Uterus (tissue), 4 donors: ENCODE data around the gene DCK. TPM values are rescaled to one million over a fixed set of nuclear protein-coding genes. Genes with fewer than 3 reads are reported as not detected.
"Not testable (repeated sequence)": the region's sequence is repeated elsewhere in the genome, so short reads cannot be mapped to it uniquely, and the experiment has no call there.

Source experiments
- DNase-seq, 2 donors: peaks; one replicate each; pipeline ENCODE4 v3.0.0-alpha.2; 2019 to 2020
- H3K27ac ChIP-seq, 2 donors: fragments of 200-600 bp; sonication (generic); 1 replicate in 1 of 2; 2 replicates in 1 of 2; pipeline ENCODE4 v1.5.1; 2016 to 2018
- H3K27me3 ChIP-seq, 2 donors: fragments of 200-600 bp; sonication (generic); one replicate each; pipeline ENCODE4 v1.5.1; 2018 to 2019; ENCODE audit warnings: control low read depth in 1 of 2
- H3K36me3 ChIP-seq, 2 donors: fragments of 200-600 bp; sonication (generic); one replicate each; pipeline ENCODE4 v1.5.1; 2019; ENCODE audit warnings: control low read depth in 1 of 2
- H3K4me1 ChIP-seq, 2 donors: fragments of 200-600 bp; sonication (generic); one replicate each; pipeline ENCODE4 v1.5.1; 2018 to 2019; ENCODE audit warnings: control low read depth in 1 of 2
- H3K4me3 ChIP-seq, 2 donors: fragments of 200-600 bp; sonication (generic); 1 replicate in 1 of 2; 2 replicates in 1 of 2; pipeline ENCODE4 v1.5.1; 2018 to 2019; ENCODE audit warnings: mild to moderate bottlenecking in 1 of 2
- H3K9me3 ChIP-seq, 2 donors: fragments of 200-600 bp; sonication (generic); one replicate each; pipeline ENCODE4 v1.5.1; 2019; ENCODE audit warnings: control low read depth in 1 of 2
- POLR2A ChIP-seq, 2 donors: fragments of 450-650 bp; IDR thresholded peaks; one replicate each; pipeline ENCODE4 v1.6.1; 2016; ENCODE audit warnings: antibody characterized with exemption in 2 of 2, mild to moderate bottlenecking in 1 of 2, moderate library complexity in 1 of 2
- intact Hi-C: fragments of 100-400 bp; cut with DNase I; formaldehyde crosslinking; loops from one replicate; pipeline ENCODE4 v1.15.1; 2023; ENCODE audit warnings: low total_unique reads
- total RNA-seq, 4 donors: library from RNA; depleted of rRNA in 3 of 4; stranded (reverse); fragments of >200 nt in 3 of 4; gene quantifications; one replicate each; pipeline versions ENCODE4 v1.1.0 to v1.2.4, GENCODE V29; 2014 to 2023
- TF ChIP-seq, protein P1 (sequence below), 4 experiments: fragments of 200-600 bp in 2 of 4; fragments of 450-650 bp in 2 of 4; sonication (generic) in 2 of 4; IDR thresholded peaks; one replicate each; pipeline ENCODE4 v1.5.1; 2016 to 2019; ENCODE audit warnings: antibody characterized with exemption in 4 of 4, mild to moderate bottlenecking in 2 of 4, moderate library complexity in 1 of 4
- donor health status: DM: yes; HTN: yes; CAD: no.

DCK gene
- total RNA-seq, 4 donors from 2014 or later = 3.6 to 38.6 (median 8.1) TPM

DNA sequence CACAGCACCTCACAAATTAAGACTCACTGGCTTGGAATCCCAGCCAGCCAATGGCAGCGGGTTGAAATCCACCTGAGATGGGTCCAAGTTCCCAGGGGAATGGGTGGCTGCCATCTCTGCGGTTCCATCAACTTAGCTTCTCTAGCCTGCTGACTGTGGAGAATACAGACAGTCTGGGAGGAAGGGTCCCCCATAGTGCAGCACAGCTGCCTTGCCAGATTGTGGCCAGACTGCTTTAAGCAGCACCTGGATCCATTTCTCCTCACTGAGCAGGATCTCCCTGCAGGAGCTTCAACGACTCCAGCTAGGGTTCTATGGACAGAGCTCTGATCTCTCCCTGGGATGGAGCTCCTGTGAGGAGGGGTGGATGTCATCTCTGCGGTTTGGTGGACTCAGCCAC is 51.8 kb downstream of the DCK start:
- no peaks in the 10 kb centered on the region for H3K9me3 ChIP-seq
- TF ChIP-seq, protein P1, sequence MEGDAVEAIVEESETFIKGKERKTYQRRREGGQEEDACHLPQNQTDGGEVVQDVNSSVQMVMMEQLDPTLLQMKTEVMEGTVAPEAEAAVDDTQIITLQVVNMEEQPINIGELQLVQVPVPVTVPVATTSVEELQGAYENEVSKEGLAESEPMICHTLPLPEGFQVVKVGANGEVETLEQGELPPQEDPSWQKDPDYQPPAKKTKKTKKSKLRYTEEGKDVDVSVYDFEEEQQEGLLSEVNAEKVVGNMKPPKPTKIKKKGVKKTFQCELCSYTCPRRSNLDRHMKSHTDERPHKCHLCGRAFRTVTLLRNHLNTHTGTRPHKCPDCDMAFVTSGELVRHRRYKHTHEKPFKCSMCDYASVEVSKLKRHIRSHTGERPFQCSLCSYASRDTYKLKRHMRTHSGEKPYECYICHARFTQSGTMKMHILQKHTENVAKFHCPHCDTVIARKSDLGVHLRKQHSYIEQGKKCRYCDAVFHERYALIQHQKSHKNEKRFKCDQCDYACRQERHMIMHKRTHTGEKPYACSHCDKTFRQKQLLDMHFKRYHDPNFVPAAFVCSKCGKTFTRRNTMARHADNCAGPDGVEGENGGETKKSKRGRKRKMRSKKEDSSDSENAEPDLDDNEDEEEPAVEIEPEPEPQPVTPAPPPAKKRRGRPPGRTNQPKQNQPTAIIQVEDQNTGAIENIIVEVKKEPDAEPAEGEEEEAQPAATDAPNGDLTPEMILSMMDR (IDR thresholded peaks at IDR 0.05) = no peak
- no peak for TF ChIP-seq POLR2A (IDR thresholded peaks at IDR 0.05)
- H3K4me1 ChIP-seq = no peaks in the 10 kb centered on the region
- no peak for DNase-seq
- no peak overlapping the region for H3K4me3 ChIP-seq
- no peaks in the 10 kb centered on the region for H3K27me3 ChIP-seq
- H3K27ac ChIP-seq = no peak overlapping the region
- intact Hi-C loops = no loop called here
- H3K36me3 ChIP-seq = no peaks in the 10 kb centered on the region

DNA sequence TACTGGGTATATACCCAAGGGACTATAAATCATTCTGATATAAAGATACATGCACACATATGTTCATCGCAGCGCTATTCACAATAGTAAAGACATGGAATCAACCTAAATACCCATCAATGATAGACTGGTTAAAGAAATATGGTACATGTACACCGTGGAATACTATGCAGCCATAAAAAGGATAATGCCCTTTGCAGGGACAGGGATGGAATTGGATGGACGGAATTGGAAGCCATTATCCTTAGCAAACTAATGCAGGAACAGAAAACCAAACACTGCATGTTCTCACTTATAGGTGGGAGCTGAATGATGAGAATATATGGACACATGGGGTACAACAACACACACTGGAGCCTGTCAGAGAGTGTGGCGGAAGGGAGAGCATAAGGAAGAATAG is 55.9 kb downstream of the DCK start:
- TF ChIP-seq POLR2A (IDR thresholded peaks at IDR 0.05) = no peak
- TF ChIP-seq, protein P1 (IDR thresholded peaks at IDR 0.05) = no peak
- DNase-seq = no peak
- no peak overlapping the region for H3K27ac ChIP-seq
- H3K27me3 ChIP-seq = no peaks in the 10 kb centered on the region
- no peaks in the 10 kb centered on the region for H3K36me3 ChIP-seq
- H3K4me3 ChIP-seq = no peak overlapping the region
- intact Hi-C loops = no loop called here
- no peaks in the 10 kb centered on the region for H3K4me1 ChIP-seq
- no peaks in the 10 kb centered on the region for H3K9me3 ChIP-seq

DNA sequence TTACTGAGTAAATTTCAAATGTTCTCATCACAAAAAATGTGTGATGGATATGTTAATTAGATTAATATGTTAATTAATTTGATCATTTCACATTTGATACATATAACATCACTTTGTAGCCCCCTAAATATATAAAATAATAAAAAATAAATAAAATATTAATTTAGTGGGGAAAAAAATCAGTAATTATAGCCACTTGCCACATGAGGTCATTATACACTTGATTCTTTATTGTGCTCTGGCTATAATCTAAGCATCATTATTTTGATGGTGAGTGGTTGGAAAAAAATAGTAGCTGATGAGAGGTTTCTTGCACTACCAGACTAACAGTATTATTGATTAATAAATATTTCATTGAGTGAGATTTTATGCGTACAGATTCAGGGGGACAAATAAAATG is 57.4 kb downstream of the DCK start:
- no peak overlapping the region for H3K4me3 ChIP-seq
- no peaks in the 10 kb centered on the region for H3K9me3 ChIP-seq
- no peak for DNase-seq
- intact Hi-C loops = no loop called here
- no peak overlapping the region for H3K27ac ChIP-seq
- H3K27me3 ChIP-seq = no peaks in the 10 kb centered on the region
- H3K4me1 ChIP-seq = no peaks in the 10 kb centered on the region
- H3K36me3 ChIP-seq = no peaks in the 10 kb centered on the region
- TF ChIP-seq, protein P1 (IDR thresholded peaks at IDR 0.05) = no peak
- TF ChIP-seq POLR2A (IDR thresholded peaks at IDR 0.05) = no peak

DNA sequence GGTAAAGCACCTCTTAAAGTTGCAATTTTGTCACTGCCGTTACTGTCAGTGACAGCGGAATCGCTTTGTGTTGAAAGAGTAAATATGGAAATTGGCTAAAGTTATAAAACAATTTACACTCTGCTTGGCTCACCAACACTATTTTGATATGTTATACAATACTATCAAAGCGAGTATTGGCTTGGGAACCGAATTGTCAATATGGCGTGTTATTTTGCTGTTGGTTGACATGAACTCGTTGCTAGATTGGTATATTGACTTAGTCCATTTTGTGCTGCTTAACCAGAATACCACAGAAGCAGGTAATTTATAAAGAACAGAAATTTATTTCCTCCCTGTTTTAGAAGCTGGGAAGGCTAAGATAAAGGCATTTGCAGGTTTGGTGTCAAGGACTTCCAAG is 58.6 kb downstream of the DCK start:
- no peak for DNase-seq
- TF ChIP-seq, protein P1 (IDR thresholded peaks at IDR 0.05) = no peak
- TF ChIP-seq POLR2A (IDR thresholded peaks at IDR 0.05) = no peak
- intact Hi-C loops = no loop called here
- Histone ChIP-seq H3K27me3 (no peaks in the 10 kb centered on the region), H3K4me3 (no peak overlapping the region), H3K27ac (no peak overlapping the region), H3K36me3 (no peaks in the 10 kb centered on the region), H3K4me1 (no peaks in the 10 kb centered on the region), H3K9me3 (no peaks in the 10 kb centered on the region)

DNA sequence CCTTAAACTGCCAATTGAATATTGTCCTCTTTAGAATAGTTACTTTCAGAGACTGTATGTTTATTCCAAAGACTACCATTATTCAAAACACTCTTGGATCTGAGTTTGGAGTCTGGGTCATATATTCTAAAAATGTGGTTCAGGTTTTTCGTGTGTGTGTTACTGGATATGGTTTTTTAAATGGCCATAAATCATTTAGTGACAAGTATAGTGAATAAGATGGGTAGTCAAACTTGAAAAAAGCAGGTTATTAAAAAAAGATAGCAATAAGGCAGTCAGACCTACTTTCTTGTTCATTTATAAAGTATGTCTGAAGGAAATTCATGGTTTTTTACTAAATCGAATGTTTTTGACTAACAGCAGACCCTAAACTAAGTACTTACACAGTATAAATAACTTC is 59.3 kb downstream of the DCK start:
- no peaks in the 10 kb centered on the region for H3K27me3 ChIP-seq
- no peaks in the 10 kb centered on the region for H3K4me1 ChIP-seq
- no peak overlapping the region for H3K4me3 ChIP-seq
- no peaks in the 10 kb centered on the region for H3K36me3 ChIP-seq
- no peak overlapping the region for H3K27ac ChIP-seq
- no peak for TF ChIP-seq POLR2A (IDR thresholded peaks at IDR 0.05)
- TF ChIP-seq, protein P1 (IDR thresholded peaks at IDR 0.05) = no peak
- no peaks in the 10 kb centered on the region for H3K9me3 ChIP-seq
- intact Hi-C loops = no loop called here
- DNase-seq = no peak

DNA sequence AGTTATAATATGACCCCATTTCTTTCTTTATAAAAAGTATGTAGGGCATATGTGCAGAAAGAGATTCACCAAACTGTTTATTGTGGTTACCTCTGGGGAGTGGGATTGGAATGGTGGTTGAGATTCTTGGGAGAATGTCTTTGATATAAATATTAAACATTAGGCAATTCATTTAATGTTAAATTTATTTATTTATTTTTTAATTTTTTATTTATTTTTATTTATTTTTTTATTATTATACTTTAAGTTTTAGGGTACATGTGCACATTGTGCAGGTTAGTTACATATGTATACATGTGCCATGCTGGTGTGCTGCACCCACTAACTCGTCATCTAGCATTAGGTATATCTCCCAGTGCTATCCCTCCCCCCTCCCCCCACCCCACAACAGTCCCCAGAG is 60.2 kb downstream of the DCK start:
- H3K4me3 ChIP-seq, H3K27me3 ChIP-seq, DNase-seq, H3K27ac ChIP-seq, intact Hi-C loops, H3K36me3 ChIP-seq, H3K4me1 ChIP-seq, H3K9me3 ChIP-seq: not testable (repeated sequence)

DNA sequence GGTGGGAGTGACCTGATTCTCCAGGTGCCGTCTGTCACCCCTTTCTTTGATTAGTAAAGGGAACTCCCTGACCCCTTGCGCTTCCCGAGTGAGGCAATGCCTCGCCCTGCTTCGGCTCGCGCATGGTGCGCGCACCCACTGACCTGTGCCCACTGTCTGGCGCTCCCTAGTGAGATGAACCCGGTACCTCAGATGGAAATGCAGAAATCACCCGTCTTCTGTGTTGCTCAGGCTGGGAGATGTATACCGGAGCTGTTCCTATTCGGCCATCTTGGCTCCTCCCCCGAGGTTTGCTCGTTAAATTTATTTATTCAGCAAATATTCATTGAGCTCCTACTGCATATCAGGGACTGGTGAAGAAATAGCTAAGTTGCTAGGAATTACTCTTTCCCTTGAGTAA is 66.1 kb downstream of the DCK start:
- DNase-seq, H3K27ac ChIP-seq, H3K4me1 ChIP-seq, intact Hi-C loops, H3K4me3 ChIP-seq, H3K36me3 ChIP-seq, H3K9me3 ChIP-seq, H3K27me3 ChIP-seq: not testable (repeated sequence)
